IPS-18a (cell line): ENCODE measurements around the gene ARHGAP20.

Experiments
- H3K27ac ChIP-seq: one replicate; pipeline ENCODE4 v1.5.1; 2013; ENCODE audit warnings: low read length
- H3K27me3 ChIP-seq: one replicate; pipeline ENCODE4 v1.6.1; 2013; ENCODE audit warnings: mild to moderate bottlenecking, low read length; ENCODE audit not compliant: control insufficient read depth, insufficient read depth
- H3K36me3 ChIP-seq: one replicate; pipeline ENCODE4 v1.6.1; 2013; ENCODE audit warnings: low read depth, low read length; ENCODE audit not compliant: control insufficient read depth
- H3K4me1 ChIP-seq: one replicate; pipeline ENCODE4 v1.6.1; 2013; ENCODE audit warnings: low read depth, low read length; ENCODE audit not compliant: control insufficient read depth
- H3K4me3 ChIP-seq: one replicate; pipeline ENCODE4 v1.5.1; 2013; ENCODE audit warnings: low read length
- H3K9ac ChIP-seq: one replicate; pipeline ENCODE4 v1.6.1; 2013; ENCODE audit warnings: mild to moderate bottlenecking, low read length, moderate library complexity
- H3K9me3 ChIP-seq: one replicate; pipeline ENCODE4 v1.6.1; 2013; ENCODE audit warnings: low read depth, low read length; ENCODE audit not compliant: control insufficient read depth

ARHGAP20 gene

DNA sequence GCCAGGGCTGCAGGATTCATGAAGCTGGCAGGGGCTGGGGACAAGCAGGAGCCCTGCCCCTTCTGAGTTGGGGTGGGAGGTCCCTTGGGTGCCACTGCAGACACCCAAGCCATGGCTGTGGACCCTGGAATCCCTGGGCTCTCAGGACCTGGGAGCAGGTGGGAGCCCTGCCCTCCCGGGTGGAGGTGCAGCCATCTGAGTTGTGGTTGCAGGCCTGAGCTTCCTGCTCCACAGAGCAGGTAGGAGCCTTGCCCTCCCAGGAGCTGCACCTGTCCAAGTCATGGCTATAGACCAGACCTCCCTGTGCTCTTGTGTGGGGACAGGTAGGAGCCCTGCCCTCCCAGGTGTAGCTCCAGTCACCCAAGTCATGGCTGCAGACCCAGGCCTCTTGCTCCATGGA, 113.5 kb downstream of the ARHGAP20 start:
- no peaks in the 10 kb centered on the region for H3K9me3 ChIP-seq
- H3K9ac ChIP-seq: no peak overlapping the region
- H3K36me3 ChIP-seq: no peaks in the 10 kb centered on the region
- no peak overlapping the region for H3K4me3 ChIP-seq
- no peak overlapping the region for H3K27ac ChIP-seq
- no peaks in the 10 kb centered on the region for H3K27me3 ChIP-seq
- no peaks in the 10 kb centered on the region for H3K4me1 ChIP-seq

- H3K36me3 ChIP-seq: no peaks in the 10 kb centered on the region
- H3K27me3 ChIP-seq: no peaks in the 10 kb centered on the region
- no peak overlapping the region for H3K4me3 ChIP-seq
- H3K4me1 ChIP-seq: no peaks in the 10 kb centered on the region
- no peak overlapping the region for H3K9ac ChIP-seq
- H3K27ac ChIP-seq: no peak overlapping the region
- H3K9me3 ChIP-seq: no peaks in the 10 kb centered on the region
Measured at GRCh38 chr11:110587972-110588371, 124.3 kb downstream of the ARHGAP20 start.

GRCh38 chr11:110587129-110587528, 125.1 kb downstream of the ARHGAP20 start:
- H3K9me3 ChIP-seq: no peaks in the 10 kb centered on the region
- H3K27ac ChIP-seq: no peak overlapping the region
- no peaks in the 10 kb centered on the region for H3K36me3 ChIP-seq
- no peak overlapping the region for H3K4me3 ChIP-seq
- no peaks in the 10 kb centered on the region for H3K27me3 ChIP-seq
- no peak overlapping the region for H3K9ac ChIP-seq
- H3K4me1 ChIP-seq: no peaks in the 10 kb centered on the region

DNA sequence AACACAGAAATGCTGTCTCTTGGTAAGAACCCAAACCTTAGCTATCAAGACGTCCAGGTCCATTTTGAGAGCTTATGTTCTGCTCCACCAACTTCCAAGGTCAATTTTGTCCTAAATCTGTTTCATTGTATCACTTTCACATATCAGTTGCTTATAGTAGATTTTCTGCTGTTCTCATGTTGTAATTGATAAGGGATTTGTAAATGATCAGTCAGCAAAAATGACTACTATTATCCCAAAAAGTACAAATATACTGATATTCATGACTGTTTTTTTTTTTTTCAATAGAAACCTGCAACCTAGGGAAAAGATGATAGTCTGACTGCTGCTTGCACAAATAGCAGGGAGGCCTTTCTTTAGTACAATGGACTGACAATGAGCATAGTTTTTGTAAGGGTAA, 128.1 kb downstream of the ARHGAP20 start:
- no peaks in the 10 kb centered on the region for H3K27me3 ChIP-seq
- H3K9me3 ChIP-seq: no peaks in the 10 kb centered on the region
- H3K27ac ChIP-seq: no peak overlapping the region
- no peaks in the 10 kb centered on the region for H3K36me3 ChIP-seq
- H3K4me3 ChIP-seq: no peak overlapping the region
- no peaks in the 10 kb centered on the region for H3K4me1 ChIP-seq
- H3K9ac ChIP-seq: no peak overlapping the region

DNA sequence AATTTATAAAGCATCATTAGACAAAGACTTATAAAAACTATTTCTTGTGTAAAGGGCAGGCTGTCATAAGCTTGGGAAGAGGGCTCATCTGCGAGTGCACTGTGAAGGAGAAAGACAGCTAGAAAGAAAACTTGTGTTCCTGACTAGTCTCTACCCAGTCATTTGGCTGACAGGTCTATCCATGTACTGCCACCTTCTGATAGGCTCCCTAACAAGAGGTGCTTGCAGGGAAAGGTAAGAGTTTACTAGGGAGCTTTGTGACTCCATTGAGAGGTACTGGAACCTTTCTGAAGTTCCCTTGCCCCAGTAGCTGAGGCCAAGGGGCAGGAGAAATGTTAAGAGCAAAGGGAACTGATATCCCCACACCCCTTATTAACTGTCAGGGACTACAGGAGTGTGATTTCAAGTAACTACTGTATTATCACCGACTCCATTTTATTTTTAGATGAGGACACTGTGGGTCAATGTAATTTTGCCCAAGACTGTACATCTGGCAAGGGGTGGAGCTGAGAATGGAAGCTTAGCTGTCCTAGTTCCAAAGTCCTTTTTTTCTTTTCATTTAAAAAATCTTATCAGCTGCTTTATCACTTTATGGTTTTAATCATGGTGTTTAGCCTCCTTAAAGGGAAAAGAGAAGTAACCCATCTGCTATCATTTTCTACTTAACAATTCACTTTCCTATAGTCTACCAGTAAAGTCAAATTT, 129.4 kb downstream of the ARHGAP20 start:
- H3K27me3 ChIP-seq: no peaks in the 10 kb centered on the region
- H3K4me3 ChIP-seq: no peak overlapping the region
- no peak overlapping the region for H3K9ac ChIP-seq
- no peak overlapping the region for H3K27ac ChIP-seq
- H3K36me3 ChIP-seq: no peaks in the 10 kb centered on the region
- no peaks in the 10 kb centered on the region for H3K4me1 ChIP-seq
- no peaks in the 10 kb centered on the region for H3K9me3 ChIP-seq

- Histone ChIP-seq H3K4me1 (no peaks in the 10 kb centered on the region), H3K9me3 (no peaks in the 10 kb centered on the region), H3K9ac (no peak overlapping the region), H3K4me3 (no peak overlapping the region), H3K27ac (no peak overlapping the region), H3K27me3 (no peaks in the 10 kb centered on the region), H3K36me3 (no peaks in the 10 kb centered on the region)
Measured at GRCh38 chr11:110580571-110580970, 131.7 kb downstream of the ARHGAP20 start.

DNA sequence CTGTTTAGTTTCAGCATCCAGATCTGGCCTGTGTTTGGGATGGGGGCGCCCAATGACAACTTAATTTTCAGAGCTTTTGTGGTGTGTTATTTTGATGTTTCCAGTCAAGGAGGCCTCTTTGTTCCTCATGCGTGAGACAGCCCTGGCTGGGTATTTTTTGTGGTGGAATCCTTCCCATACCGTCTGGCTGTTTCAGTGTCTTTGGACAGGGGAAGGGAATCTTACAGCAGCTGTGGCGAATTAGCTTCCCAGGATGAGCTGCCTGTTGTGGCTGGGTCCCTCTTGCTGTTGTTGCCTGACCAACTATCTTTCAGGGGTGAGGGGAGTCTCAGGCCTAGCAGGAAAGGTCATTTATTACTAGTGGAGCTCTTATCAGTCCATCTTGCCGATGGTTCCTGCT, 138.8 kb downstream of the ARHGAP20 start:
- Histone ChIP-seq H3K27ac (no peak overlapping the region), H3K4me1 (no peaks in the 10 kb centered on the region), H3K9ac (no peak overlapping the region), H3K27me3 (no peaks in the 10 kb centered on the region), H3K4me3 (no peak overlapping the region), H3K36me3 (no peaks in the 10 kb centered on the region), H3K9me3 (no peaks in the 10 kb centered on the region)

- no peaks in the 10 kb centered on the region for H3K27me3 ChIP-seq
- no peaks in the 10 kb centered on the region for H3K4me1 ChIP-seq
- H3K4me3 ChIP-seq: no peak overlapping the region
- H3K27ac ChIP-seq: no peak overlapping the region
- H3K36me3 ChIP-seq: no peaks in the 10 kb centered on the region
- no peak overlapping the region for H3K9ac ChIP-seq
- no peaks in the 10 kb centered on the region for H3K9me3 ChIP-seq
Measured at GRCh38 chr11:110571081-110571720, 141.0 kb downstream of the ARHGAP20 start.

DNA sequence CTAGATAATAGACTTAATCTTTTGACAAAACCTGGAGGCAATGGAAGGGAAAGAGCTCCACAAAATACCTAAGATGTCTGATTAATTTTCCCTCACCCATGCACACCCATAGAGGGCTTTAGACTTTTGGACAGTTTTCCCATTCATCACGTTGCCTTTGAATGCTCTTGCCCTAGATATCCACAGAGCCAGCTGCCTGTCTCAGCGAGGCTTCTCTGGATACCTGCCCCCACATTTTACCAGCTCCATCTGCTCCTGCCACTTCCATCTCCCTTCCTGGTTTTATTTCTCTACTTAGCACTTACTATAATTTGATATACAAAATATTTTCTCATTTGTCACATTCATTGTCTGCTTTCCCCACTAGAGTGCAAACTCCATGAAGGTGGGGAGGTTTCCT, 145.7 kb downstream of the ARHGAP20 start:
- Histone ChIP-seq H3K9me3 (no peaks in the 10 kb centered on the region), H3K27ac (no peak overlapping the region), H3K4me3 (no peak overlapping the region), H3K4me1 (peaks cover 11% of the 10 kb centered on the region), H3K36me3 (no peaks in the 10 kb centered on the region), H3K9ac (no peak overlapping the region), H3K27me3 (no peaks in the 10 kb centered on the region)

DNA sequence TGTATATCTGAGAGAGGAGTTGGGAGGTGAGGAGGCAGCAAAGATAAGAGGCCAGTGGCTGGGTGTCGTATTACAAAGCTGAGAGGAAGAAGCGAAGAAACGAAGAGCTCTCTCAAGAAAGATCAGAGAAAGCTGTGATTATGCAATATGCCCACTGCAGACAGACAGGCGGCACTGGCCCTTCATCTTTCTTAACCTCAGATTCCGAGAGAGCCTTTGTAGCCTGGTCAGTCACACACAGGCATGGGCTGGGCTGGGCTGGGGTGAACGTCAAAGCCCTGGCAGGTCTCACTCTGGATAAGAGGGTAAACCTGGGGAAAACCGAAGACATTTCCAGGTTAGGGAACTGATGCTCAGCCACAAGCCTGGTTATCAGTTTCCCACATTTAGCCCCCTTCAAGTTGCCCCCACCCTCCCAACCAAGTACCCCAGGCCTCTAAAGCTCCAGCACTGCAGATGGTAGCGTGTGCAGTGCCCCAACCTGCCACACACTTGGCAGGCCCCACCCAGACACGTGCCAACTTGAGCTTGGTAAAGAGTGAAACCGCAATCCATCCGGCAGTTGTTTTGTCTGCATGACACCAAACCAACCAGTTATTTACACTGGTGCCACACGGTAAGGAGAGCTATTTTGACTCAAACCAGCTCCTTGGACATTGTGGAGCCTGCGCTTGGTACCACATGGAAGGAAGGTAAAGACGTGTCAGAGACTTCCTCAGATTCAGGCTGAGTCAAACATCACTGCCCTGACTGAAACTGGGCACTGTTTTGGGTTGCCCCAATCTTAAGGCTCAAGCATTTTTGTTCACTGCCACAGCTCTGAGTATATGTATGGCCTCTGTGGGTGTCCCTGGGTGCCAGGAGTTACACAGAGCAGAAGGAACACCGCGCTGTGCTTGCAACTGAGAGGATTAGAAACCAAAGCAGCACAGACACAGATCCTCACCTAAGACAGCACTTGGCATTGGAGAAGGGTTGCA, 146.6 kb downstream of the ARHGAP20 start:
- Histone ChIP-seq H3K9ac (no peak overlapping the region), H3K4me1 (peaks cover 11% of the 10 kb centered on the region), H3K27ac (no peak overlapping the region), H3K4me3 (no peak overlapping the region), H3K36me3 (no peaks in the 10 kb centered on the region), H3K9me3 (no peaks in the 10 kb centered on the region), H3K27me3 (no peaks in the 10 kb centered on the region)

DNA sequence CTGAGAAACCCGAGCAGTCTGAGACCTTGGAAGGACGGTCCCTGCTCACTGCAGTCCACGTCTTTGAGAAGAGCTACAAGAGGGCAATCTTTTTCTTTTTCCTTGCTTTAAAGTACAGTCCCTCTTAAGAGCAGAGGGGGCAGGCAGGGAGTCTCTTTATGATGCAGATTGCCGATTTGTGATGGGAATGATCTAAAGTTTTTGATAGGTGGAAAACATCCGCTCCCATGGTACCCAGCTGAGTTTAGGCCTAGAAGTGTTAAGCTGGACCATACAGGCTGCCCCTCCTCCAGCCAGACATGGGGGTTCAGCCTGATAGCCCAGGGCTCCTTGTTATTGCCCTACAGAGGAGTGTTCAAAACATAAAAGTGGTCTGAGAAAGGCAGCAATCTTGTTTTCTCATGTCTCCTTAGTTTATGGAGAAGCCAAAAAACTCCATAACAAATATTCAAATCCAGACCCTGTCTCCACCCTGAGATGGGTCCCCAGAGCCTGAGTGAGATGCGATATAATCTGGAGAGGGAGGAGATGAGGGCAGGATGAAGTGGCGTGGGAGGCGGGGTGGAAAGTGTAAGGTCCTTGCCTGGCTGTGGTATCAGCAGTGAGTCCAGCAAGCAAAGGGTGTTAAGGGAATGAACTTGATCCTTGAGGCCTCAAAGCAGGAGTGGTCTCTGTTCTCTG, 147.4 kb downstream of the ARHGAP20 start:
- Histone ChIP-seq H3K9ac (no peak overlapping the region), H3K4me3 (peak overlapping the region; percentile 12), H3K9me3 (no peaks in the 10 kb centered on the region), H3K4me1 (peaks cover 11% of the 10 kb centered on the region), H3K27ac (no peak overlapping the region), H3K36me3 (no peaks in the 10 kb centered on the region), H3K27me3 (no peaks in the 10 kb centered on the region)
